T-helper 1 cell treated with Interleukin-12 subunit alpha and Interleukin-12 subunit beta and Interleukin-4 antibody, amounts not matched to agents 30 μg/mL and 1 μg/mL, for 36 hours (primary cell): ENCODE measurements around the gene ERGIC1.

ENCODE experiments used
- H3K27ac Mint-ChIP-seq: one replicate; pipeline ENCODE4 v1.8.0; 2021; ENCODE audit warnings: mild to moderate bottlenecking, mixed read lengths
- H3K27me3 Mint-ChIP-seq: one replicate; pipeline ENCODE4 v1.8.0; 2021; ENCODE audit warnings: low read depth, mixed read lengths
- H3K36me3 Mint-ChIP-seq: one replicate; pipeline ENCODE4 v1.8.0; 2021; ENCODE audit warnings: low read depth, mixed read lengths
- H3K4me1 Mint-ChIP-seq: one replicate; pipeline ENCODE4 v1.8.0; 2021; ENCODE audit warnings: low read depth, mixed read lengths
- H3K4me3 Mint-ChIP-seq: one replicate; pipeline ENCODE4 v1.8.0; 2021; ENCODE audit warnings: mild to moderate bottlenecking, moderate library complexity, mixed read lengths
- H3K9me3 Mint-ChIP-seq: one replicate; pipeline ENCODE4 v1.8.0; 2021; ENCODE audit warnings: mixed read lengths

Gene ERGIC1

GRCh38 chr5:172939611-172940267 is 105.7 kb downstream of the ERGIC1 start:
- H3K27ac Mint-ChIP-seq = no peak overlapping the region
- no peaks in the 10 kb centered on the region for H3K27me3 Mint-ChIP-seq
- no peaks in the 10 kb centered on the region for H3K36me3 Mint-ChIP-seq
- H3K4me1 Mint-ChIP-seq = no peaks in the 10 kb centered on the region
- H3K4me3 Mint-ChIP-seq = no peak overlapping the region
- H3K9me3 Mint-ChIP-seq = no peaks in the 10 kb centered on the region

GRCh38 chr5:172940268-172941066 is 106.4 kb downstream of the ERGIC1 start:
- Mint-ChIP-seq H3K27ac (no peak overlapping the region), H3K4me1 (no peaks in the 10 kb centered on the region), H3K27me3 (no peaks in the 10 kb centered on the region), H3K9me3 (no peaks in the 10 kb centered on the region), H3K4me3 (no peak overlapping the region), H3K36me3 (no peaks in the 10 kb centered on the region)

GRCh38 chr5:172941067-172941516 is 107.0 kb downstream of the ERGIC1 start:
- Mint-ChIP-seq H3K36me3 (no peaks in the 10 kb centered on the region), H3K4me1 (no peaks in the 10 kb centered on the region), H3K27me3 (no peaks in the 10 kb centered on the region), H3K27ac (no peak overlapping the region), H3K4me3 (no peak overlapping the region), H3K9me3 (no peaks in the 10 kb centered on the region)

GRCh38 chr5:172942556-172942955 is 108.5 kb downstream of the ERGIC1 start:
- no peaks in the 10 kb centered on the region for H3K9me3 Mint-ChIP-seq
- H3K27ac Mint-ChIP-seq = no peak overlapping the region
- no peaks in the 10 kb centered on the region for H3K36me3 Mint-ChIP-seq
- H3K4me3 Mint-ChIP-seq = no peak overlapping the region
- H3K27me3 Mint-ChIP-seq = no peaks in the 10 kb centered on the region
- H3K4me1 Mint-ChIP-seq = no peaks in the 10 kb centered on the region

- Mint-ChIP-seq H3K27ac (no peak overlapping the region), H3K4me3 (no peak overlapping the region), H3K9me3 (no peaks in the 10 kb centered on the region), H3K27me3 (no peaks in the 10 kb centered on the region), H3K36me3 (no peaks in the 10 kb centered on the region), H3K4me1 (no peaks in the 10 kb centered on the region)
These were observed 109.3 kb downstream of the ERGIC1 start for GRCh38 chr5:172943283-172943841.

- H3K27ac Mint-ChIP-seq = no peak overlapping the region
- no peaks in the 10 kb centered on the region for H3K27me3 Mint-ChIP-seq
- H3K4me1 Mint-ChIP-seq = no peaks in the 10 kb centered on the region
- H3K9me3 Mint-ChIP-seq = no peaks in the 10 kb centered on the region
- no peak overlapping the region for H3K4me3 Mint-ChIP-seq
- no peaks in the 10 kb centered on the region for H3K36me3 Mint-ChIP-seq
These were observed 109.9 kb downstream of the ERGIC1 start for GRCh38 chr5:172943906-172944305.

- Mint-ChIP-seq H3K9me3 (no peaks in the 10 kb centered on the region), H3K27ac (no peak overlapping the region), H3K27me3 (no peaks in the 10 kb centered on the region), H3K4me1 (no peaks in the 10 kb centered on the region), H3K36me3 (no peaks in the 10 kb centered on the region), H3K4me3 (no peak overlapping the region)
These were observed 110.7 kb downstream of the ERGIC1 start for GRCh38 chr5:172944741-172945140.

GRCh38 chr5:172945151-172945550 is 111.1 kb downstream of the ERGIC1 start:
- no peak overlapping the region for H3K27ac Mint-ChIP-seq
- H3K4me1 Mint-ChIP-seq = no peaks in the 10 kb centered on the region
- H3K4me3 Mint-ChIP-seq = no peak overlapping the region
- no peaks in the 10 kb centered on the region for H3K36me3 Mint-ChIP-seq
- no peaks in the 10 kb centered on the region for H3K9me3 Mint-ChIP-seq
- H3K27me3 Mint-ChIP-seq = no peaks in the 10 kb centered on the region

GRCh38 chr5:172946146-172946545 is 112.1 kb downstream of the ERGIC1 start:
- Mint-ChIP-seq H3K4me1 (no peaks in the 10 kb centered on the region), H3K36me3 (no peaks in the 10 kb centered on the region), H3K27ac (no peak overlapping the region), H3K27me3 (no peaks in the 10 kb centered on the region), H3K4me3 (no peak overlapping the region), H3K9me3 (no peaks in the 10 kb centered on the region)

GRCh38 chr5:172949426-172949825 is 115.4 kb downstream of the ERGIC1 start:
- Mint-ChIP-seq H3K36me3 (no peaks in the 10 kb centered on the region), H3K27me3 (no peaks in the 10 kb centered on the region), H3K27ac (no peak overlapping the region), H3K9me3 (no peaks in the 10 kb centered on the region), H3K4me1 (no peaks in the 10 kb centered on the region), H3K4me3 (no peak overlapping the region)

- no peaks in the 10 kb centered on the region for H3K9me3 Mint-ChIP-seq
- no peaks in the 10 kb centered on the region for H3K4me1 Mint-ChIP-seq
- H3K4me3 Mint-ChIP-seq = no peak overlapping the region
- H3K27me3 Mint-ChIP-seq = no peaks in the 10 kb centered on the region
- H3K36me3 Mint-ChIP-seq = no peaks in the 10 kb centered on the region
- H3K27ac Mint-ChIP-seq = no peak overlapping the region
These were observed 116.3 kb downstream of the ERGIC1 start for GRCh38 chr5:172950176-172950965.

GRCh38 chr5:172951371-172952033 is 117.5 kb downstream of the ERGIC1 start:
- Mint-ChIP-seq H3K36me3 (no peaks in the 10 kb centered on the region), H3K27me3 (no peaks in the 10 kb centered on the region), H3K9me3 (no peaks in the 10 kb centered on the region), H3K27ac (no peak overlapping the region), H3K4me3 (no peak overlapping the region), H3K4me1 (no peaks in the 10 kb centered on the region)

- no peaks in the 10 kb centered on the region for H3K36me3 Mint-ChIP-seq
- no peaks in the 10 kb centered on the region for H3K27me3 Mint-ChIP-seq
- H3K9me3 Mint-ChIP-seq = no peaks in the 10 kb centered on the region
- H3K4me3 Mint-ChIP-seq = no peak overlapping the region
- H3K4me1 Mint-ChIP-seq = no peaks in the 10 kb centered on the region
- H3K27ac Mint-ChIP-seq = no peak overlapping the region
These were observed 118.0 kb downstream of the ERGIC1 start for GRCh38 chr5:172952034-172952511.
